HEK293 (cell line): ENCODE results near the gene PFN1.
A peak's percentile ranks its signal among the peaks of the same experiment; 100 is the strongest.

Experiments used
- MYNN ChIP-seq: fragments of 450-650 bp; formaldehyde crosslinking; IDR thresholded peaks from 2 replicates; pipeline ENCODE4 v1.5.1; 2016; ENCODE audit warnings: missing biosample characterization, missing genetic modification characterization, borderline replicate concordance
- PBX3 ChIP-seq: sonication (generic); formaldehyde crosslinking; IDR thresholded peaks from 2 replicates; pipeline ENCODE4 v1.8.1; 2022; ENCODE audit warnings: mild to moderate bottlenecking, moderate library complexity, missing genetic modification reagents
- YY2 ChIP-seq: fragments of 450-650 bp; formaldehyde crosslinking; IDR thresholded peaks from 2 replicates; pipeline ENCODE4 v1.5.1; 2016; ENCODE audit warnings: missing biosample characterization, missing genetic modification characterization
- ZBTB1 ChIP-seq: fragments of 450-650 bp; formaldehyde crosslinking; IDR thresholded peaks from 2 replicates; pipeline ENCODE4 v1.5.1; 2016; ENCODE audit warnings: missing biosample characterization, missing genetic modification characterization
- ZNF16 ChIP-seq: fragments of 450-650 bp; formaldehyde crosslinking; IDR thresholded peaks from 2 replicates; pipeline ENCODE4 v1.5.1; 2016; ENCODE audit warnings: low read depth, missing biosample characterization, missing genetic modification characterization
- ZNF280C ChIP-seq: fragments of 450-650 bp; formaldehyde crosslinking; IDR thresholded peaks from 2 replicates; pipeline ENCODE4 v1.5.1; 2016; ENCODE audit warnings: missing biosample characterization, missing genetic modification characterization
- ZNF311 ChIP-seq: fragments of 450-650 bp; formaldehyde crosslinking; IDR thresholded peaks from 2 replicates; pipeline ENCODE4 v1.5.1; 2017; ENCODE audit warnings: missing biosample characterization, missing genetic modification characterization, borderline replicate concordance
- ZNF324 ChIP-seq: fragments of 450-650 bp; formaldehyde crosslinking; IDR thresholded peaks from 2 replicates; pipeline ENCODE4 v1.5.1; 2016; ENCODE audit warnings: missing biosample characterization, missing genetic modification characterization
- ZNF701 ChIP-seq: fragments of 450-650 bp; formaldehyde crosslinking; IDR thresholded peaks from 2 replicates; pipeline ENCODE4 v1.5.1; 2016; ENCODE audit warnings: missing biosample characterization, missing genetic modification characterization
- ZNF747 ChIP-seq: fragments of 450-650 bp; formaldehyde crosslinking; IDR thresholded peaks from 2 replicates; pipeline ENCODE4 v1.5.1; 2016; ENCODE audit warnings: missing biosample characterization, missing genetic modification characterization
- ZNF791 ChIP-seq: fragments of 450-650 bp; formaldehyde crosslinking; IDR thresholded peaks from 2 replicates; pipeline ENCODE4 v1.5.1; 2016; ENCODE audit warnings: missing biosample characterization, missing genetic modification characterization
- TF ChIP-seq, protein P1 (sequence below): fragments of 450-650 bp; formaldehyde crosslinking; IDR thresholded peaks from 2 replicates; pipeline ENCODE4 v1.5.1; 2016; ENCODE audit warnings: missing biosample characterization, missing genetic modification characterization
- TF ChIP-seq, protein P2 (sequence below): fragments of 450-650 bp; IDR thresholded peaks from 2 replicates; pipeline ENCODE4 v1.5.1; 2018; ENCODE audit warnings: missing biosample characterization, missing genetic modification characterization
- TF ChIP-seq, protein P3 (sequence below): fragments of 450-650 bp; formaldehyde crosslinking; IDR thresholded peaks from 2 replicates; pipeline ENCODE4 v1.5.1; 2016; ENCODE audit warnings: missing biosample characterization, missing genetic modification characterization

DNA sequence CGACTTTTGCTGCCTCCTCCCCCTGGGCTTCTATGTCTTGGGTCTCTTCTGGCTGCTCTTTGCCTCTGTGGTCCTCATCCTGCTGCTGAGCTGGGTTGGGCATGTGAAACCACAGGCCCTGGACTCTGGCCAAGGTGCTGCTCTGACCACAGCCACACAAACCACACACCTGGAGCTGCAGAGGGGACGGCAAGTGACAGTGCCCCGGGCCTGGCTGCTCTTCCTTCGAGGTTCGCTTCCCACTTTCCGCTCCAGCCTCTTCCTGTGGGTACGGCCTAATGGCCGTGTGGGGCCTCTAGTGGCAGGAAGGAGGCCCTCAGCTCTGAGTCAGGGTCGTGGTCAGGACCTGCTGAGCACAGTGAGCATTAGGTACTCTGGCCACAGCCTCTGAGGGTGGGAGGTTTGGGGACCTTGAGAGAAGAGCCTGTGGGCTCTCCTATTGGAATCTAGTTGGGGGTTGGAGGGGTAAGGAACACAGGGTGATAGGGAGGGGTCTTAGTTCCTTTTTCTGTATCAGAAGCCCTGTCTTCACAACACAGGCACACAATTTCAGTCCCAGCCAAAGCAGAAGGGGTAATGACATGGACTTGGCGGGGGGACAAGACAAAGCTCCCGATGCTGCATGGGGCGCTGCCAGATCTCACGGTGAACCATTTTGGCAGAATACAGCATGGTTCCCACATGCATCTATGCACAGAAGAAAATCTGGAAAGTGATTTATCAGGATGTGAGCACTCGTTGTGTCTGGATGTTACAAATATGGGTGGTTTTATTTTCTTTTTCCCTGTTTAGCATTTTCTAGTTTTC lies 14.0 kb downstream of the PFN1 start:
- TF ChIP-seq YY2 (tag by site-specific recombination) (no peak), PBX3 (CRISPR knock-in tag) (no peak), ZNF747 (tag by site-specific recombination) (no peak), ZNF701 (no peak), ZNF280C (no peak), MYNN (tag by site-specific recombination) (no peak), ZNF16 (tag by site-specific recombination) (no peak), ZBTB1 (tag by site-specific recombination) (no peak), ZNF791 (tag by site-specific recombination) (no peak), ZNF311 (no peak), ZNF324 (tag by site-specific recombination) (no peak)
- TF ChIP-seq, protein P1, sequence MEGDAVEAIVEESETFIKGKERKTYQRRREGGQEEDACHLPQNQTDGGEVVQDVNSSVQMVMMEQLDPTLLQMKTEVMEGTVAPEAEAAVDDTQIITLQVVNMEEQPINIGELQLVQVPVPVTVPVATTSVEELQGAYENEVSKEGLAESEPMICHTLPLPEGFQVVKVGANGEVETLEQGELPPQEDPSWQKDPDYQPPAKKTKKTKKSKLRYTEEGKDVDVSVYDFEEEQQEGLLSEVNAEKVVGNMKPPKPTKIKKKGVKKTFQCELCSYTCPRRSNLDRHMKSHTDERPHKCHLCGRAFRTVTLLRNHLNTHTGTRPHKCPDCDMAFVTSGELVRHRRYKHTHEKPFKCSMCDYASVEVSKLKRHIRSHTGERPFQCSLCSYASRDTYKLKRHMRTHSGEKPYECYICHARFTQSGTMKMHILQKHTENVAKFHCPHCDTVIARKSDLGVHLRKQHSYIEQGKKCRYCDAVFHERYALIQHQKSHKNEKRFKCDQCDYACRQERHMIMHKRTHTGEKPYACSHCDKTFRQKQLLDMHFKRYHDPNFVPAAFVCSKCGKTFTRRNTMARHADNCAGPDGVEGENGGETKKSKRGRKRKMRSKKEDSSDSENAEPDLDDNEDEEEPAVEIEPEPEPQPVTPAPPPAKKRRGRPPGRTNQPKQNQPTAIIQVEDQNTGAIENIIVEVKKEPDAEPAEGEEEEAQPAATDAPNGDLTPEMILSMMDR (tag by site-specific recombination) = peak; percentile 63
- TF ChIP-seq, protein P2, sequence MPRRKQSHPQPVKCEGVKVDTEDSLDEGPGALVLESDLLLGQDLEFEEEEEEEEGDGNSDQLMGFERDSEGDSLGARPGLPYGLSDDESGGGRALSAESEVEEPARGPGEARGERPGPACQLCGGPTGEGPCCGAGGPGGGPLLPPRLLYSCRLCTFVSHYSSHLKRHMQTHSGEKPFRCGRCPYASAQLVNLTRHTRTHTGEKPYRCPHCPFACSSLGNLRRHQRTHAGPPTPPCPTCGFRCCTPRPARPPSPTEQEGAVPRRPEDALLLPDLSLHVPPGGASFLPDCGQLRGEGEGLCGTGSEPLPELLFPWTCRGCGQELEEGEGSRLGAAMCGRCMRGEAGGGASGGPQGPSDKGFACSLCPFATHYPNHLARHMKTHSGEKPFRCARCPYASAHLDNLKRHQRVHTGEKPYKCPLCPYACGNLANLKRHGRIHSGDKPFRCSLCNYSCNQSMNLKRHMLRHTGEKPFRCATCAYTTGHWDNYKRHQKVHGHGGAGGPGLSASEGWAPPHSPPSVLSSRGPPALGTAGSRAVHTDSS (tag by site-specific recombination) = no peak
- TF ChIP-seq, protein P3, sequence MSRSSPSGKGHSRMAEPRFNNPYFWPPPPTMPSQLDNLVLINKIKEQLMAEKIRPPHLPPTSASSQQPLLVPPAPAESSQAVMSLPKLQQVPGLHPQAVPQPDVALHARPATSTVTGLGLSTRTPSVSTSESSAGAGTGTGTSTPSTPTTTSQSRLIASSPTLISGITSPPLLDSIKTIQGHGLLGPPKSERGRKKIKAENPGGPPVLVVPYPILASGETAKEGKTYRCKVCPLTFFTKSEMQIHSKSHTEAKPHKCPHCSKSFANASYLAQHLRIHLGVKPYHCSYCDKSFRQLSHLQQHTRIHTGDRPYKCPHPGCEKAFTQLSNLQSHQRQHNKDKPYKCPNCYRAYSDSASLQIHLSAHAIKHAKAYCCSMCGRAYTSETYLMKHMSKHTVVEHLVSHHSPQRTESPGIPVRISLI = no peak
